GM04503 (cell line): ENCODE results near the gene NR1H2.
"Not testable (repeated sequence)": the region's sequence is repeated elsewhere in the genome, so short reads cannot be mapped to it uniquely, and the experiment has no call there.

Source experiments
- DNase-seq: peaks from one replicate; pipeline ENCODE4 v3.0.0-alpha.2; 2012; ENCODE audit warnings: low read depth

Gene NR1H2

GRCh38 chr19:50376166-50377050 lies at the start of gene NR1H2:
Gene NR1H2, plus strand, starts transcription at chr19:50376457. Its CDS starts 1,149 bp downstream, at chr19:50377606.
- DNase-seq: peak; percentile 73

- no peak for DNase-seq
These were observed 49.2 kb upstream of the NR1H2 start for GRCh38 chr19:50327013-50327412.

GRCh38 chr19:50327461-50328223 lies 48.6 kb upstream of the NR1H2 start:
- no peak for DNase-seq

- no peak for DNase-seq
These were observed 47.9 kb upstream of the NR1H2 start for GRCh38 chr19:50328224-50328872.

- no peak for DNase-seq
These were observed 47.4 kb upstream of the NR1H2 start for GRCh38 chr19:50328873-50329145.

GRCh38 chr19:50329146-50329925 lies 46.9 kb upstream of the NR1H2 start, which contains the start of gene KCNC3:
Gene KCNC3, minus strand, starts transcription at chr19:50329377. Its CDS starts 295 bp downstream, at chr19:50329082.
- peak; percentile 12 for DNase-seq

- not testable (repeated sequence) for DNase-seq
These were observed 46.3 kb upstream of the NR1H2 start for GRCh38 chr19:50329926-50330294.

GRCh38 chr19:50330365-50331078 lies 45.7 kb upstream of the NR1H2 start:
- DNase-seq: no peak

GRCh38 chr19:50331221-50331993 lies 44.9 kb upstream of the NR1H2 start:
- no peak for DNase-seq

- DNase-seq: no peak
These were observed 44.3 kb upstream of the NR1H2 start for GRCh38 chr19:50331994-50332243.

- DNase-seq: no peak
These were observed 43.8 kb upstream of the NR1H2 start for GRCh38 chr19:50332244-50333038.

- peak; percentile 15 for DNase-seq
These were observed 43.0 kb upstream of the NR1H2 start for GRCh38 chr19:50333235-50333736.

- DNase-seq: peak; percentile 7
These were observed 42.3 kb upstream of the NR1H2 start for GRCh38 chr19:50333737-50334617.

- no peak for DNase-seq
These were observed 41.4 kb upstream of the NR1H2 start for GRCh38 chr19:50334741-50335421.

GRCh38 chr19:50337031-50337430 lies 39.2 kb upstream of the NR1H2 start:
- DNase-seq: not testable (repeated sequence)

- no peak for DNase-seq
These were observed 35.9 kb upstream of the NR1H2 start for GRCh38 chr19:50340331-50340730.

GRCh38 chr19:50341091-50341564 lies 35.1 kb upstream of the NR1H2 start:
- DNase-seq: no peak
